Measurements from ENCODE around the gene CDC20.

The CDC20 gene

GRCh38 chr1:43358746-43359693 lies at the start of gene CDC20:
TSS of gene CDC20 (plus strand) at chr1:43358981. CDS start at chr1:43359216, 235 bp downstream.
- peak; percentile 95 for DNase-seq (ENCODE audit: low spot score)

DNA sequence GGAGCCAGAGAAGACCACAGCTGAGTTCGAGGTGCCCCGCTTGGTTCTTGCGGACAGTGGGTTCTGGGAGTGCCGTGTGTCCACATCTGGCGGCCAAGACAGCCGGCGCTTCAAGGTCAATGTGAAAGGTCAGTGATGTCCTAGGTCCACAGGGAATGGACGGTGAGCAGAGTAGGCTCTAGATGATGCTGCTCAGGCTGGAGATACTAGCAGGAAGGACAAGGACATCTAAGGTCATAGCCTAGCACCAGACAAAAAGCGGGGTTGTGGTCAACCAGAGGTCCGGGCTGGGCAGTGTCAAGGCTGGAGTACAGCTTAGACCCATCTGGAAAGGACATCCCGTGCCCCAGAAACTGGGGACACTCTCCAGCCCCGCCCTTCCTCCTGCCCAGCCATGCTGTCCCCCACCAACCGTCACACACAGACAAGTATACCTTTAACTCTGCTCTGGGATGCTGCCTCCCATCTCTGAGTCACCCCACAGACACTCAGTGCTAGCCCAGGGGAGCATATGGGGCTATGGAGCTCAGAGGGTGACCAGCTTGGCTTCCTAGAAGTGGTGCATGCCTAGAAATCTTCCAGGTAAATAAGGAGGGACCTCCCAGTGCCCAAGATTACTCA lies 49.3 kb upstream of the CDC20 start:
- no peak for DNase-seq (ENCODE audit: low spot score)

DNA sequence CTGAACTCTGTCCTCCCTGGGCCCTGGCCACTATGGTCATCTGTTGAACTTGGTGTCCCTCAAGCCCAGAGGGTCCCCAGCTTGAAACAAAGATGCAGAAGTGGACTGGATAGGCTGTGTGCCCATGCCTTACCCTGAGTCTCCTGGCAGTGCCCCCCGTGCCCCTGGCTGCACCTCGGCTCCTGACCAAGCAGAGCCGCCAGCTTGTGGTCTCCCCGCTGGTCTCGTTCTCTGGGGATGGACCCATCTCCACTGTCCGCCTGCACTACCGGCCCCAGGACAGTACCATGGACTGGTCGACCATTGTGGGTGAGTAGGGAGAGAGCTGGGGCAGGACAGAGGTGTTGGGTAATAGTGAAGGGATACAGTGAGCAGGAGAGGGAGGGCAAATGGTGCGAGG lies 47.3 kb upstream of the CDC20 start:
- DNase-seq (ENCODE audit: low spot score), result no peak

- no peak for DNase-seq (ENCODE audit: low spot score)
Measured at GRCh38 chr1:43312212-43312623, 46.6 kb upstream of the CDC20 start.

GRCh38 chr1:43312663-43313515 lies 45.9 kb upstream of the CDC20 start:
- no peak for DNase-seq (ENCODE audit: low spot score)

DNA sequence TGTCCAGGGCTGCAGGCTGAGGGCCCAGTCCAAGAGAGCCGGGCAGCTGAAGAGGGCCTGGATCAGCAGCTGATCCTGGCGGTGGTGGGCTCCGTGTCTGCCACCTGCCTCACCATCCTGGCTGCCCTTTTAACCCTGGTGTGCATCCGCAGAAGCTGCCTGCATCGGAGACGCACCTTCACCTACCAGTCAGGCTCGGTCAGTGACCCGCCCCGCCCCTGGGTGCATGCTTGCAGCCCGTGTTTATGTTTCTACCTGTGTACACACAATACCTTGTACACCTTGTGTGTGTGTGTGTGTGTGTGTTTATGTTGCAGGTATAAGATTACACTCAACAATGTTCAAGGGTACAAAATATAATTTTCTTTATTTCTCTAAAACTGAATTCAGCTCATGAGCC lies 45.0 kb upstream of the CDC20 start:
- no peak for DNase-seq (ENCODE audit: low spot score)

GRCh38 chr1:43314233-43314632 lies 44.5 kb upstream of the CDC20 start:
- DNase-seq (ENCODE audit: low spot score), result no peak

GRCh38 chr1:43315481-43315880 lies 43.3 kb upstream of the CDC20 start:
- no peak for DNase-seq (ENCODE audit: low spot score)

DNA sequence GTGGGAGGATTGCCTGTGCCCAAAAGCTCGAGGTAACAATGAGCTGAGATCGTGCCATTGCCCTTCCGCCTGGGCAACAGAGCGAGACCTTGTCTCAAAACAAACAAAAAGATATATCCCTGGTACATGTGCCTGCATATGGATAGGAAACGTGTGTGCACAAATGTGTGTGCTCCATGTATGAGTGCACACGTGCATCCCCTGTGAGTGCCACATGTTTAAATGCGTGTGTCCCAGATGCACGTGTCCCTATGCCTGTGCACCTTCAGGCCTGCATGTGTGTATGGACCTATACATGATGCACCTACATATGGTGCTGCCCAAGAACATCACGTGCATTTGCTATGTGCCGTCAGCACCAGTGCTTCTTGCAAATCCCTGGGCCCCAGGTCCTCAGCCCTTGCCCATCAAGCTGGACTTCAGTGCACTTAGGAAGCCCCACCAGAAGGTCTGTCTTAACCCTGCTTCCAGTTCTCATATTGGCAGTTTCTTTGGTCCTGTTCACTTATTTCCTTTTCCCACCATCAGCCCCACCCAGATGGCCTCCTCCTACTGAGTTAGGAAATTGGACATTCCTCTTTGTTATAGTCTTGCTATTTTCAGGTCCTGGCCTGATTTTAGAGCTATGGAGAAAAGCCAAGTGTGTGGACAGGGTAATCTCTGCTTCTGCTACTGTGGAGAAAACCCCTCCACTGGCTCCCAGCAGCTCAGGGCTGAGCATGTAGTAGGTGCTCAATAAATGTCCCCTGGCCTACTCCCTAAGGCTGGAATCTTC lies 42.6 kb upstream of the CDC20 start:
- DNase-seq (ENCODE audit: low spot score), result no peak

DNA sequence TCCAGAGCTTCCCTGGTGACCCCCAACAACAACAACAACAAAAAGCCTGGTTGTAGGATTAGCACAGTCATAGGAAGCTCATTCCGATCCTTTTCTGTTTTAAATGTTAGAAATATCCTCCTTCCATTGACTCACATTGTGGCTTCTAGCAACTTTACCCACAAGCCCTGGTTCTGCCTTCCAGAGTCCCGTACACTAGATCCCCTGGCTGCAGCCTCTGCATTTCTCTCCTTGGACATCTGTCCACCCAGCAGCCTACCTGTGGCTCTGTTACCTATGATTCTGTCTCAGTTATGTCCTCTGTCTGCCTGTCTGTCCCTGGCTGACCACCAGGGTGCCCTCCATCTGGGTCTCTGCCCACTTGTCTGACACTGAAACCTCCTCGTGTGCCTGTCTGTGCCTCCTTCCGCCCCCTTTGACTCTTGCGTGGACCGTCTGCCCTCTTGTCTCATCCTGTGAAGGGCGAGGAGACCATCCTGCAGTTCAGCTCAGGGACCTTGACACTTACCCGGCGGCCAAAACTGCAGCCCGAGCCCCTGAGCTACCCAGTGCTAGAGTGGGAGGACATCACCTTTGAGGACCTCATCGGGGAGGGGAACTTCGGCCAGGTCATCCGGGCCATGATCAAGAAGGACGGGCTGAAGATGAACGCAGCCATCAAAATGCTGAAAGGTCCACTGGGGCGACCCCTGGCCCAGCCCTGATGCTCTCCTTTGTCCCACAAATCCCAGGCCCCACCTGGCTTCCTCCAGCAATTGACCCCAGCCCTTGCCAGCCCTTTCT lies 41.9 kb upstream of the CDC20 start:
- DNase-seq (ENCODE audit: low spot score), result no peak

DNA sequence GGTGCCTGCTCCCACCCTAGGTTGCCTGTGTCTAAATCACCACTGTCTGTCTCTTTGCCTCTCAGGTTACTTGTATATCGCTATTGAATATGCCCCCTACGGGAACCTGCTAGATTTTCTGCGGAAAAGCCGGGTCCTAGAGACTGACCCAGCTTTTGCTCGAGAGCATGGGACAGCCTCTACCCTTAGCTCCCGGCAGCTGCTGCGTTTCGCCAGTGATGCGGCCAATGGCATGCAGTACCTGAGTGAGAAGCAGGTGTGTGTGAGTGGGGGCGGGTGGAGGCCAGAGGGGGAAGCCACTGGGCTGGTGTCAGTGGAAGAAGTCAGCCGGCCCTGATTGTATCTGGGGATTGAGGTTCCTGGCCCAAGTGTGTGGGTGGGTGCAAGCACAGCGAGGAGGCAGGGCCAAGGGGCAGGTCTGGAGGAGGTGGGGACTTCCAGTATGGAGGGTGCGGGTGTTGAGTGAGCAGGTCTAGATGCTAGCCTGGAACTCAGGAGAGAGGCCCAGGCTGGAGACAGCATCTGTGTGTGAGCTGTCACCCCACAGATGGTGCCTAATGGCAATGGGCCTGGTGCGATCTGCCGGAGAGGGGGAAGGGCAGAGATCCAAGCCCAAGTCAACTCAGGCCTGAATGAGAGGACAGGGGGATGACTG lies 40.8 kb upstream of the CDC20 start:
- DNase-seq (ENCODE audit: low spot score), result no peak

DNA sequence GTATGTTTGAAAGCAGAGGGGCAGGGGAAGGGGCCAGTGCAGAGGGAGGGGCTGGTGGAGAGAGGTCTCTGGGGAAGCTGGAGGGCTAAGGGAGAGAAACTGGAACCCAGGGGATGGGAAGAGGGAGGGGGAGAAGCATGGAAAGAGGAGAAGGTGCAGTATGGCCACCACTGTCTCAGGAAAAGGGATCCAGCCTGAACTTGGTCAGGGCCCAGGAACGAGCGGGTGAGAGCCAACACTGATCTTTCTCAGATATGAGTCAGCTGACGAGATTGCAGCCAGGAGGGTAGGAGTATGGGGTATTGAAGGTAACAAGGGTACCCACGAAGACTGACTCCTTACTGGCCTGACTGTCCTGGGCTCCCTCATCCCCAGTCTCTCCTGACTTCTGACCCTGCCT lies 40.0 kb upstream of the CDC20 start:
- DNase-seq (ENCODE audit: low spot score), result no peak

DNA sequence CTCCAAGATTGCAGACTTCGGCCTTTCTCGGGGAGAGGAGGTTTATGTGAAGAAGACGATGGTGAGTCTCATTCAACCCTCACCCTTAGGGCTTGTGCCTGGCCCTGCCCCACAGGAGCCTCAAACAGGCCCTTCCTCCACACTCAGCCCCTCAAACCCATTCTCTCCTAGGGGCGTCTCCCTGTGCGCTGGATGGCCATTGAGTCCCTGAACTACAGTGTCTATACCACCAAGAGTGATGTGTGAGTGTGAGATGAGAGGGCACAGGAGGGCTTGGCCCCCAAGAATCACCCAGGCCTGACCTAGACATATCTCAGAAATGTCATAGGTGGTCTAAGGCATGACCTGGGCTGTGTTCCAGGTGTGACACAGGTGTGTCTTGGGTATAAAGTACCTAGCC lies 39.5 kb upstream of the CDC20 start:
- DNase-seq (ENCODE audit: low spot score), result no peak

DNA sequence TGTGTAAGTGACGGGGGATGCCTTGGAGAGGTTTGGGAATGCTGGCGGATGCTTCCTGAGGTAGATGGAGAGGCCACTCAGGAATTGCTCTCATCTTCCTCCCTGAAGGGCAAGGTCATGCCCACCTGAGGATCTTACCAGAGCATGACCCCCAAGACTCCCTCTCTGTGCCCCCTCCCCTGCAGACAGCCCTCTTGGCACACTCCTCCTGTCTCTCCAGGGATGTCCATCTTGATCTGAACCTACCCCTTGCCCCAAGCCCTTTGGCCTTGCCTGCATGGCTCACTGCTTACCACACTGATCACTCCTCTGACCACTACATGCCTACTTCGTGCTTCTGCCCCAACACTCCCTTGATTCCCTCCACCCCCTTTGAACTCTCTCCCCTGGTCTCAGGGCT lies 39.0 kb upstream of the CDC20 start:
- DNase-seq (ENCODE audit: low spot score), result no peak

DNA sequence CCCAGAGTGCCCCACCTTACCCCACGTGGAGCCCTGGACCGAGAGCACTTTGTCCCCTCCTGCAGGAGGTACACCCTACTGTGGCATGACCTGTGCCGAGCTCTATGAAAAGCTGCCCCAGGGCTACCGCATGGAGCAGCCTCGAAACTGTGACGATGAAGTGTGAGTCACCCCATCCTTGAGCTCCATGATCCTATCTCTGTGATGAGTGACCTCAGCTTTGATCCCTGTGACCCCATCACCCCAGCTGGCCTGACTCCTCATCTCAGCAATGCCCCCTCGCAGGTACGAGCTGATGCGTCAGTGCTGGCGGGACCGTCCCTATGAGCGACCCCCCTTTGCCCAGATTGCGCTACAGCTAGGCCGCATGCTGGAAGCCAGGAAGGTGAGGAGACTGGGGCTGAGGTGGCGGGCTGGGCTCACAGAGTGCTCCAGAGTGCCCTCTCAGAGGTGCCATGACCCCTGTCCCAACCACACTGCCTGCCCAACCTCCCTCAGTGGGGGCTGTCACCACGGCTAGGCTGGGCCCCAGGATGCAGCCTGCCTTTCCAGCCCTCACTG lies 37.4 kb upstream of the CDC20 start:
- DNase-seq (ENCODE audit: low spot score), result no peak

- DNase-seq (ENCODE audit: low spot score), result no peak
Measured at GRCh38 chr1:43322506-43322905, 36.3 kb upstream of the CDC20 start.

- DNase-seq (ENCODE audit: low spot score), result no peak
Measured at GRCh38 chr1:43324810-43325209, 34.0 kb upstream of the CDC20 start.

DNA sequence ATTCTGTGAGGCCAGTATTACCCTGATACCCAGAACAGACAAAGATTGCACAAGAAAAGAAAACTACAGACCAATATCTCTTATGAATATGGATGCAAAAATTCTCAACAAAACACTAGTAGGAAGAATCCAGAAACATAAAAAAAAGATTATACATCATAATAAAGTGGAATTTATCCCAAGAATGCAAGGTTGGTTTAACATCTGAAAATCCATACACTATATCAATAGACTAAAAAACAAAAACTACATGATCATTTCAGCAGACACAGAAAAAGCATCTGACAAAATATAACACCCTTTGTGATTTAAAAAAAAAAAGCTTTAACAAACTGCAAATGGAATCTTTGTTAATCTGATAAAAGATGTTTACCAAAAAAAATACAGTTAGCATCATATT lies 33.4 kb upstream of the CDC20 start:
- DNase-seq (ENCODE audit: low spot score), result no peak

DNA sequence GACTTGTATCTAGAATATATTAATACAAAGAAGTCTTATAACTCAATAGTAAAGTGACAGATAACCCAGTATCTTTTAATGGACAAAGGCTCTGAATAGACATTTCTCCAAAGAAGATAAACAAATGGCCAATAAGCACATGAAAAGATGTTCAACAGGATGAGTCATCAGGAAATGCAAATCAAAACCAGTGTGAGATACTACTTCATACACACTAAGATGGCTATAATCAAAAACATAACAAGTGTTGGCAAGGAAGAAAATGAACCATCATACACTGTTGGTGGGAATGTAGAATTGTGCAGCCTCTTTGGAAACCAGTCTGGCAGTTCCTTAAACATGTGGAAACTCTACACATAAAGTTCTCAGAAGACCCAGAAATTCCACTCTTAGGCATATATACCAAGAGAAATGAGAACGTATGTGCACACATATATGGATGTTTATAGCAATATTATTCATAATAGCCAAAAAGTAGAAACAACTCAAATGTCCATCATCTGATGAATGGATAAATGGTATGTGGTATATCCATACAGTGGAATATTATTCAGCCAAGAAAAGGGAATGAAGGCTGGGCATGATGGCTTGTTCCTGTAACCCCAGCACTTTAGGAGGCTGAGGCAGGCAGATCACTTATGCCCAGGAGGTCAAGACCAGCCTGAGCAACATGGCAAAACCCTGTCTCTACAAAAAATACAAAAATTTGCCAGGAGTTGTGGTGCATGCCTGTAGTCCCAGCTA lies 31.1 kb upstream of the CDC20 start:
- no peak for DNase-seq (ENCODE audit: low spot score)

All from germinal center (tissue), 1 donor.